Measurements from ENCODE around the gene TMEM80.

The TMEM80 gene

GRCh38 chr11:693887-694562 lies 1.6 kb upstream of the TMEM80 start:
- peaks cover 46% of the 10 kb centered on the region for H3K4me1 ChIP-seq (ENCODE audit: insufficient read depth, low read length)
- no peaks in the 10 kb centered on the region for H3K27me3 ChIP-seq (ENCODE audit: insufficient read depth, low read length, poor library complexity)
- H3K27ac ChIP-seq (ENCODE audit: low read length), result peak overlapping the region; percentile 32; the same call in 1 of the 2 replicates
- no peak overlapping the region for H2AFZ ChIP-seq (ENCODE audit: low read depth, low read length)
- H4K20me1 ChIP-seq (ENCODE audit: insufficient read depth, low read length), result peaks cover 37% of the 10 kb centered on the region
- peak overlapping the region; percentile 97 for H3K4me2 ChIP-seq (ENCODE audit: insufficient read depth, low read length)
- no peak for TF ChIP-seq EZH2 (IDR thresholded peaks at IDR 0.05; ENCODE audit: borderline replicate concordance, low read depth, low read length, severe bottlenecking)
- TF ChIP-seq, protein P1, sequence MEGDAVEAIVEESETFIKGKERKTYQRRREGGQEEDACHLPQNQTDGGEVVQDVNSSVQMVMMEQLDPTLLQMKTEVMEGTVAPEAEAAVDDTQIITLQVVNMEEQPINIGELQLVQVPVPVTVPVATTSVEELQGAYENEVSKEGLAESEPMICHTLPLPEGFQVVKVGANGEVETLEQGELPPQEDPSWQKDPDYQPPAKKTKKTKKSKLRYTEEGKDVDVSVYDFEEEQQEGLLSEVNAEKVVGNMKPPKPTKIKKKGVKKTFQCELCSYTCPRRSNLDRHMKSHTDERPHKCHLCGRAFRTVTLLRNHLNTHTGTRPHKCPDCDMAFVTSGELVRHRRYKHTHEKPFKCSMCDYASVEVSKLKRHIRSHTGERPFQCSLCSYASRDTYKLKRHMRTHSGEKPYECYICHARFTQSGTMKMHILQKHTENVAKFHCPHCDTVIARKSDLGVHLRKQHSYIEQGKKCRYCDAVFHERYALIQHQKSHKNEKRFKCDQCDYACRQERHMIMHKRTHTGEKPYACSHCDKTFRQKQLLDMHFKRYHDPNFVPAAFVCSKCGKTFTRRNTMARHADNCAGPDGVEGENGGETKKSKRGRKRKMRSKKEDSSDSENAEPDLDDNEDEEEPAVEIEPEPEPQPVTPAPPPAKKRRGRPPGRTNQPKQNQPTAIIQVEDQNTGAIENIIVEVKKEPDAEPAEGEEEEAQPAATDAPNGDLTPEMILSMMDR (IDR thresholded peaks at IDR 0.05; ENCODE audit: borderline replicate concordance, extremely low read depth, low read length, poor library complexity, severe bottlenecking), result no peak
- peaks cover 30% of the 10 kb centered on the region for H3K36me3 ChIP-seq (ENCODE audit: insufficient read depth, low read length)
- ATAC-seq (ENCODE audit: insufficient read depth, low read depth) (no peak), DNase-seq (no peak)
- peak overlapping the region; percentile 93 for H3K9ac ChIP-seq (ENCODE audit: low read depth, low read length)
- no peaks in the 10 kb centered on the region for H3K9me3 ChIP-seq (ENCODE audit: insufficient read depth, low read length, severe bottlenecking)
- H3K4me3 ChIP-seq (ENCODE audit: low read depth in 1 of 2, low read length in 2 of 2), result peak overlapping the region; percentile 16 to 95; a peak in 3 of 4 replicates
- H3K79me2 ChIP-seq (ENCODE audit: insufficient read depth, low read length), result peaks cover 82% of the 10 kb centered on the region

DNA sequence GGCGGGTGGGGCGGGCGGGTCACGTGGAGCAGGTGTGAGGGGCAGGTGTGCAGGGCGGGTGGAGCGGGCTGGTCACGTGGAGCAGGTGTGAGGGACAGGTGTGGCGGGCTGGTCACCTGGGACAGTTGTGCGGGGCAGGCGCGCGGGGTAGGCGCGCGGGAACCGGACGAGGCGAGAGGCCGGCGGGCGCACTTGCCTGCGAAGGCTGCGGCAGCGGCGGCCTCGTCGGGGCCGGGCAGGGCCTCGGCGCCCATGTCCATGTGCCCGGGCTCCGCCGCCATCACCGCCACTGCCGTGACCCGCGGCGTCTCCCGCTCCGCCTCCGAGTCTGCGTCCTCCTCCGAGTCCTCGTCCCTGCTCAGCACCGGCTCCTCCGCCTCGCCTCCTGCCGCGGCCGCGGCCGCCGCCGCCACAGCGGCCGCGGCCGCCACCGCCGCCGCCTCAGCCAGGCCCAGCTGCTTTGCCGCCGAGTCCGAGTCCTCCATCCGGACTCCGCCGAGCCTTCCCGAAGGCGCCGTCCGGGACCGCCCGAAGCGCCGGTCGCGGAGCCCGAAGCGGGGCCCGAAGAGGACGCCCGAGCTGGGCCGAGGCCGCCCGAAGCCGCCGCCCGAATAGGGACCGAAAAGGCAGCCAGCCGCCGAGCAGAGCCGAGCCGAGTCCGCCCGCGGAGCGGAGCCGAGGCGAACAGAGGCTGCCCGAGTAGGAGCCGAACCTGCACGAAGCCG lies 891 bp upstream of the TMEM80 start, which contains the start of gene DEAF1:
Gene DEAF1 (minus strand): TSS at position 660 of the 725 bp plus-strand sequence. CDS start 175 bp downstream, at position 485.
- DNase-seq (peak; percentile 99), ATAC-seq (ENCODE audit: insufficient read depth, low read depth) (peak; percentile 87)
- TF ChIP-seq, protein P1 (IDR thresholded peaks at IDR 0.05; ENCODE audit: borderline replicate concordance, extremely low read depth, low read length, poor library complexity, severe bottlenecking), result no peak
- no peak for TF ChIP-seq EZH2 (IDR thresholded peaks at IDR 0.05; ENCODE audit: borderline replicate concordance, low read depth, low read length, severe bottlenecking)
- H3K9me3 ChIP-seq (ENCODE audit: insufficient read depth, low read length, severe bottlenecking), result no peaks in the 10 kb centered on the region
- H3K79me2 ChIP-seq (ENCODE audit: insufficient read depth, low read length), result peaks cover 78% of the 10 kb centered on the region
- peak within 1 kb of the TSS; percentile 96 for H2AFZ ChIP-seq (ENCODE audit: low read depth, low read length)
- H3K36me3 ChIP-seq (ENCODE audit: insufficient read depth, low read length), result peaks cover 25% of the 10 kb centered on the region
- peaks cover 32% of the 10 kb centered on the region for H4K20me1 ChIP-seq (ENCODE audit: insufficient read depth, low read length)
- peak within 1 kb of the TSS; percentile 97 for H3K27ac ChIP-seq (ENCODE audit: low read length)
- peak within 1 kb of the TSS; percentile 95 to 96 for H3K4me3 ChIP-seq (ENCODE audit: low read depth in 1 of 2, low read length in 2 of 2)
- H3K9ac ChIP-seq (ENCODE audit: low read depth, low read length), result peak within 1 kb of the TSS; percentile 93
- peaks cover 46% of the 10 kb centered on the region for H3K4me1 ChIP-seq (ENCODE audit: insufficient read depth, low read length)
- H3K27me3 ChIP-seq (ENCODE audit: insufficient read depth, low read length, poor library complexity), result no peaks in the 10 kb centered on the region
- H3K4me2 ChIP-seq (ENCODE audit: insufficient read depth, low read length), result peak within 1 kb of the TSS; percentile 97

DNA sequence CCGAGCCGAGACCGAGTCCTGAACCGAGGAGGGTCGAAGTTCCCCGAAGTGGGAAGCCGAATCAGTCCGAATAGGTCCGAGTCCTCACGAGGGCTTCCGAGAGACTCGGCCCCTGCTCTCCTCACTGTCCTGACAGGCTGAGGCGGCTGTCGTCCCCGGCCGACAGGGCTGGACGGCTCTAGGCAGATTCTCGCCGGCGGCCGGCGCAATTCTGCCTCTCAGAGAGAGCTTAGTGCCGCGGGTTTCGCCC lies 403 bp upstream of the TMEM80 start:
- H2AFZ ChIP-seq (ENCODE audit: low read depth, low read length), result peak overlapping the region; percentile 83

More for the DNA sequence above, 403 bp upstream of the TMEM80 start:
- peaks cover 75% of the 10 kb centered on the region for H3K79me2 ChIP-seq (ENCODE audit: insufficient read depth, low read length)
- peaks cover 30% of the 10 kb centered on the region for H4K20me1 ChIP-seq (ENCODE audit: insufficient read depth, low read length)
- peak overlapping the region; percentile 97 for H3K4me2 ChIP-seq (ENCODE audit: insufficient read depth, low read length)
- H3K4me1 ChIP-seq (ENCODE audit: insufficient read depth, low read length), result peaks cover 46% of the 10 kb centered on the region
- H3K4me3 ChIP-seq (ENCODE audit: low read depth in 1 of 2, low read length in 2 of 2), result peak overlapping the region; percentile 95 to 96
- H3K27me3 ChIP-seq (ENCODE audit: insufficient read depth, low read length, poor library complexity), result no peaks in the 10 kb centered on the region
- no peaks in the 10 kb centered on the region for H3K9me3 ChIP-seq (ENCODE audit: insufficient read depth, low read length, severe bottlenecking)
- no peak for TF ChIP-seq EZH2 (IDR thresholded peaks at IDR 0.05; ENCODE audit: borderline replicate concordance, low read depth, low read length, severe bottlenecking)
- TF ChIP-seq, protein P1 (IDR thresholded peaks at IDR 0.05; ENCODE audit: borderline replicate concordance, extremely low read depth, low read length, poor library complexity, severe bottlenecking), result no peak
- peaks cover 26% of the 10 kb centered on the region for H3K36me3 ChIP-seq (ENCODE audit: insufficient read depth, low read length)
- peak overlapping the region; percentile 97 for H3K27ac ChIP-seq (ENCODE audit: low read length)
- ATAC-seq (ENCODE audit: insufficient read depth, low read depth) (no peak), DNase-seq (no peak)
- H3K9ac ChIP-seq (ENCODE audit: low read depth, low read length), result peak overlapping the region; percentile 93
